ENCODE results near the gene PACS1. TPM values are rescaled to one million over a fixed set of nuclear protein-coding genes. Genes with fewer than 3 reads are reported as not detected.

Gene PACS1
- total RNA-seq, 4 donors from 2014 or later: 24.5 to 41.1 (median 38.0) TPM

- no peak for DNase-seq (ENCODE audit: low spot score)
- no peak for ATAC-seq (ENCODE audit: low FRiP score)
- no peak for TF ChIP-seq CTCF (IDR thresholded peaks at IDR 0.05)
These were observed 60.9 kb downstream of the PACS1 start for GRCh38 chr11:66130978-66131377.

GRCh38 chr11:66131937-66132632 lies 62.0 kb downstream of the PACS1 start:
- DNase-seq (ENCODE audit: low spot score) (no peak), ATAC-seq (ENCODE audit: low FRiP score) (no peak)
- TF ChIP-seq CTCF (IDR thresholded peaks at IDR 0.05): no peak

GRCh38 chr11:66133216-66133775 lies 63.2 kb downstream of the PACS1 start:
- no peak for DNase-seq (ENCODE audit: low spot score)
- TF ChIP-seq CTCF (IDR thresholded peaks at IDR 0.05): no peak
- ATAC-seq (ENCODE audit: low FRiP score): no peak

GRCh38 chr11:66136752-66137123 lies 66.7 kb downstream of the PACS1 start:
- TF ChIP-seq CTCF (IDR thresholded peaks at IDR 0.05): no peak
- ATAC-seq (ENCODE audit: low FRiP score): no peak
- DNase-seq (ENCODE audit: low spot score): no peak

- no peak for ATAC-seq (ENCODE audit: low FRiP score)
- TF ChIP-seq CTCF (IDR thresholded peaks at IDR 0.05): no peak
- no peak for DNase-seq (ENCODE audit: low spot score)
These were observed 69.8 kb downstream of the PACS1 start for GRCh38 chr11:66139817-66140404.

GRCh38 chr11:66142370-66143263 lies 72.5 kb downstream of the PACS1 start:
- TF ChIP-seq CTCF (IDR thresholded peaks at IDR 0.05): no peak
- no peak for ATAC-seq (ENCODE audit: low FRiP score)
- no peak for DNase-seq (ENCODE audit: low spot score)
